Brain microvascular endothelial cell (primary cell): ENCODE data around the gene TTC23L.
A peak's percentile ranks its signal among the peaks of the same experiment; 100 is the strongest.

ENCODE experiments used
- DNase-seq: peaks from one replicate; pipeline ENCODE4 v3.0.0-alpha.2; 2020
- H3K27ac ChIP-seq: fragments of 250-450 bp; sonication (Bioruptor Pico); 2 replicates; pipeline ENCODE4 v1.5.1; 2020; ENCODE audit warnings: mild to moderate bottlenecking, moderate library complexity
- H3K27me3 ChIP-seq: fragments of 250-450 bp; sonication (Bioruptor Pico); replicated peaks from 2 replicates; pipeline ENCODE4 v1.5.1; 2020; ENCODE audit warnings: mild to moderate bottlenecking
- H3K36me3 ChIP-seq: fragments of 250-450 bp; sonication (Bioruptor Pico); replicated peaks from 2 replicates; pipeline ENCODE4 v1.5.1; 2020; ENCODE audit warnings: mild to moderate bottlenecking
- H3K4me3 ChIP-seq: 2 replicates; pipeline ENCODE4 v1.5.1; 2011; ENCODE audit warnings: low read depth, mild to moderate bottlenecking, control low read depth, low read length, moderate library complexity
- in situ Hi-C: cut with HindIII; loops from 2 replicates; pipeline ENCODE4 v1.10.0; 2017; ENCODE audit warnings: low sequenced_read_pairs, low pct_ligation_motif_present
- TF ChIP-seq, protein P1 (sequence below): IDR thresholded peaks from 2 replicates; pipeline ENCODE4 v1.5.1; 2011; ENCODE audit warnings: low read depth, mild to moderate bottlenecking, moderate library complexity, low read length, control low read depth, inconsistent platforms; ENCODE audit errors: missing control alignments

Gene TTC23L

GRCh38 chr5:34881246-34881645 is 42.3 kb downstream of the TTC23L start:
- no peak for DNase-seq
- H3K36me3 ChIP-seq = no peaks in the 10 kb centered on the region
- TF ChIP-seq, protein P1, sequence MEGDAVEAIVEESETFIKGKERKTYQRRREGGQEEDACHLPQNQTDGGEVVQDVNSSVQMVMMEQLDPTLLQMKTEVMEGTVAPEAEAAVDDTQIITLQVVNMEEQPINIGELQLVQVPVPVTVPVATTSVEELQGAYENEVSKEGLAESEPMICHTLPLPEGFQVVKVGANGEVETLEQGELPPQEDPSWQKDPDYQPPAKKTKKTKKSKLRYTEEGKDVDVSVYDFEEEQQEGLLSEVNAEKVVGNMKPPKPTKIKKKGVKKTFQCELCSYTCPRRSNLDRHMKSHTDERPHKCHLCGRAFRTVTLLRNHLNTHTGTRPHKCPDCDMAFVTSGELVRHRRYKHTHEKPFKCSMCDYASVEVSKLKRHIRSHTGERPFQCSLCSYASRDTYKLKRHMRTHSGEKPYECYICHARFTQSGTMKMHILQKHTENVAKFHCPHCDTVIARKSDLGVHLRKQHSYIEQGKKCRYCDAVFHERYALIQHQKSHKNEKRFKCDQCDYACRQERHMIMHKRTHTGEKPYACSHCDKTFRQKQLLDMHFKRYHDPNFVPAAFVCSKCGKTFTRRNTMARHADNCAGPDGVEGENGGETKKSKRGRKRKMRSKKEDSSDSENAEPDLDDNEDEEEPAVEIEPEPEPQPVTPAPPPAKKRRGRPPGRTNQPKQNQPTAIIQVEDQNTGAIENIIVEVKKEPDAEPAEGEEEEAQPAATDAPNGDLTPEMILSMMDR = no peak
- in situ Hi-C loops = no loop called here
- no peak overlapping the region for H3K27ac ChIP-seq
- H3K27me3 ChIP-seq = no peaks in the 10 kb centered on the region
- H3K4me3 ChIP-seq = no peak overlapping the region

- no peak overlapping the region for H3K4me3 ChIP-seq
- TF ChIP-seq, protein P1 = no peak
- DNase-seq = no peak
- in situ Hi-C loops = no loop called here
- no peaks in the 10 kb centered on the region for H3K27me3 ChIP-seq
- no peak overlapping the region for H3K27ac ChIP-seq
- no peaks in the 10 kb centered on the region for H3K36me3 ChIP-seq
Measured at GRCh38 chr5:34886392-34887119, 47.6 kb downstream of the TTC23L start.

- in situ Hi-C loops = no loop called here
- H3K27me3 ChIP-seq = no peaks in the 10 kb centered on the region
- H3K27ac ChIP-seq = no peak overlapping the region
- TF ChIP-seq, protein P1 = no peak
- DNase-seq = no peak
- no peaks in the 10 kb centered on the region for H3K36me3 ChIP-seq
- no peak overlapping the region for H3K4me3 ChIP-seq
Measured at GRCh38 chr5:34889394-34889793, 50.4 kb downstream of the TTC23L start.

- no peaks in the 10 kb centered on the region for H3K36me3 ChIP-seq
- TF ChIP-seq, protein P1 = no peak
- in situ Hi-C loops = no loop called here
- DNase-seq = peak; percentile 6
- no peak overlapping the region for H3K4me3 ChIP-seq
- no peak overlapping the region for H3K27ac ChIP-seq
- no peaks in the 10 kb centered on the region for H3K27me3 ChIP-seq
Measured at GRCh38 chr5:34891981-34892380, 53.0 kb downstream of the TTC23L start.

GRCh38 chr5:34892414-34892813 is 53.5 kb downstream of the TTC23L start:
- in situ Hi-C loops = no loop called here
- H3K36me3 ChIP-seq = no peaks in the 10 kb centered on the region
- no peaks in the 10 kb centered on the region for H3K27me3 ChIP-seq
- H3K4me3 ChIP-seq = no peak overlapping the region
- TF ChIP-seq, protein P1 = no peak
- H3K27ac ChIP-seq = no peak overlapping the region
- DNase-seq = no peak

DNA sequence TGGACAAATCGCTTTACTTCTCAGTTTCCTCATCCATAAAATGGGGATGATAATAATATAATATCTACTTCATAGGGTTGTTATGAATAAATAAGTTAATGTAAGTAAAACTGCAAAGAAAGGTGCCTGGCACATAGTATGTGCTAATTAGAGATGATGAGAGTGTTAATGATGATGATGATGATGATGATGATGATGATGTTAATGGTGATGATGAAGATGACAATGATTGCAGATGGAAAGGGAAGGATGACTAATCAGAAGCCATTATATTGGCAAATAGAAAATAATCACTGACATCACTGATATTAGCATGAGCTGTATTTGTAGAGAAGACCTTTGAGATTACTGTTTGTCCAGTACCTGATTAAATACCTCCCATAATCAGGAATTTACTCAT is 55.8 kb downstream of the TTC23L start:
- TF ChIP-seq, protein P1 = no peak
- Histone ChIP-seq H3K4me3 (no peak overlapping the region), H3K27ac (no peak overlapping the region), H3K27me3 (no peaks in the 10 kb centered on the region), H3K36me3 (no peaks in the 10 kb centered on the region)
- DNase-seq = no peak
- in situ Hi-C loops = no loop called here
